Panc1 (cell line): ENCODE measurements around the gene LRIF1. TPM values are rescaled to one million over a fixed set of nuclear protein-coding genes. Genes with fewer than 3 reads are reported as not detected.
"Not testable (repeated sequence)": the region's sequence is repeated elsewhere in the genome, so short reads cannot be mapped to it uniquely, and the experiment has no call there.

ENCODE experiments used
- ATAC-seq: fragments of 200-7000 bp; cut with Tn5 transposase; 2 replicates; pipeline ENCODE4 v1.9.1; 2020; ENCODE audit warnings: mild to moderate bottlenecking, moderate library complexity
- BruUV-seq: library from RNA; stranded (reverse); fragments of 400-500 nt; replicated peaks from 2 replicates; lab custom pipeline; 2021; lab: Mats Ljungman, UMichigan
- CTCF ChIA-PET: fragments of 300-600 bp; sonication (Branson Sonifier 250); formaldehyde crosslinking; loops from one replicate; lab custom pipeline; 2022; ENCODE audit warnings: antibody characterized with exemption; lab: Charles Lee
- POLR2A ChIA-PET: fragments of 300-600 bp; sonication (Branson Sonifier 250); formaldehyde crosslinking; loops from one replicate; lab custom pipeline; 2022; ENCODE audit warnings: antibody characterized with exemption; lab: Charles Lee
- DNase-seq: peaks from one replicate; pipeline ENCODE4 v3.0.0-alpha.2; 2010; ENCODE audit warnings: low read depth, low spot score
- H3K27ac ChIP-seq: 2 replicates; pipeline ENCODE4 v1.5.1; 2011; ENCODE audit warnings: mild to moderate bottlenecking, low read length, inconsistent platforms
- H3K27me3 ChIP-seq: fragments of 200-500 bp; sonication (Bioruptor generic); 2 replicates; pipeline ENCODE4 v1.6.0; 2014; ENCODE audit warnings: low read length, inconsistent platforms; ENCODE audit not compliant: control insufficient read depth, insufficient read depth
- H3K36me3 ChIP-seq: fragments of 200-500 bp; sonication (Bioruptor generic); 2 replicates; pipeline ENCODE4 v1.5.1; 2014; ENCODE audit warnings: inconsistent platforms, mild to moderate bottlenecking, low read length, moderate library complexity; ENCODE audit not compliant: control insufficient read depth, insufficient read depth
- H3K4me1 ChIP-seq: 2 replicates; pipeline ENCODE4 v1.5.1; 2011; ENCODE audit warnings: inconsistent platforms, mild to moderate bottlenecking, low read length, moderate library complexity; ENCODE audit not compliant: control insufficient read depth, insufficient read depth
- H3K4me3 ChIP-seq, 2 experiments: 2 replicates each; pipeline ENCODE4 v1.5.1; 2011 to 2012; ENCODE audit warnings: low read depth in 2 of 2, low read length in 2 of 2, mild to moderate bottlenecking in 2 of 2, inconsistent platforms in 1 of 2, moderate library complexity in 1 of 2
- H3K9me3 ChIP-seq: fragments of 200-500 bp; sonication (Bioruptor generic); 2 replicates; pipeline ENCODE4 v1.5.1; 2014; ENCODE audit warnings: low read depth, mild to moderate bottlenecking, inconsistent platforms, low read length, moderate library complexity; ENCODE audit not compliant: control insufficient read depth, insufficient read depth
- POLR2AphosphoS5 ChIP-seq: IDR thresholded peaks from 2 replicates; pipeline ENCODE4 v1.6.1; 2012; ENCODE audit warnings: mild to moderate bottlenecking, low read depth, low read length, moderate library complexity
- REST ChIP-seq, 2 experiments: IDR thresholded peaks; 2 replicates each; pipeline ENCODE4 v1.6.1; 2011 to 2012; ENCODE audit warnings: low read depth in 2 of 2, control low read depth in 1 of 2, low read length in 1 of 2, mild to moderate bottlenecking in 1 of 2, moderate library complexity in 1 of 2; ENCODE audit not compliant: insufficient read depth in 1 of 2
- SIN3A ChIP-seq: IDR thresholded peaks from 2 replicates; pipeline ENCODE4 v1.6.1; 2012; ENCODE audit warnings: low read depth, mild to moderate bottlenecking, low read length, moderate library complexity, borderline replicate concordance; ENCODE audit not compliant: insufficient read depth
- TCF7L2 ChIP-seq: IDR thresholded peaks from 2 replicates; pipeline ENCODE4 v1.6.1; 2011; ENCODE audit warnings: mild to moderate bottlenecking, low read depth, low read length, inconsistent platforms
- in situ Hi-C: cut with HindIII; loops from 2 replicates; pipeline ENCODE4 v1.10.0; 2016; ENCODE audit warnings: low sequenced_read_pairs, low pct_unique_long_range_greater_than_20kb
- intact Hi-C: fragments of 100-400 bp; cut with micrococcal nuclease; formaldehyde crosslinking; loops from one replicate; pipeline ENCODE4 v1.10.0; 2022; ENCODE audit not compliant: unreplicated experiment
- total RNA-seq: library from RNA; stranded (reverse); gene quantifications from one replicate; pipeline ENCODE4 v1.2.1, GENCODE V29; 2021; ENCODE audit not compliant: unreplicated experiment
- TF ChIP-seq, protein P1 (sequence below): fragments of 450-650 bp; IDR thresholded peaks from 2 replicates; pipeline ENCODE4 v1.5.1; 2017; ENCODE audit warnings: mild to moderate bottlenecking

Gene LRIF1
- total RNA-seq, 1 experiment from 2014 or later = 34.1 TPM

DNA sequence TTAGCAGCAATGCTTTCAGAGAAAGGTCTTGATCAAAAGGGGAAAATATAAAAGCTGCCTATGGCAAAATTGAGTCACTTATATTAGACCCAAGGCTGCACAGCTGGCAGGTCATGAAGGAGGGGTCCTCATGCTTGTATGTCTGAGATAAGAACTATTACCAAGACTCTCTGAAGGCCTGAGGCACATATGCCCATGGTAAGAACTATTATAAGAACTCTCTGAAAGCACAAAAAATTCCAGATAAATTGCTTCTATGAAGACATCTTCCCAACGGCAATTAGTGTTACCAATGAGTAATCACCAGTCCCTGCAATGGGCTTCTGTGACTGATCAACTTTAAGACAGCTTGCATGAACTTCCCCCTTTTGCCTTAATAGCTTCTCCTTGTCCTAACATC lies 42.8 kb upstream of the LRIF1 start:
- Histone ChIP-seq H3K27ac (no peak overlapping the region), H3K27me3 (no peaks in the 10 kb centered on the region), H3K4me1 (no peaks in the 10 kb centered on the region), H3K4me3 (no peak overlapping the region), H3K36me3 (no peaks in the 10 kb centered on the region), H3K9me3 (no peaks in the 10 kb centered on the region)
- intact Hi-C loops = no loop called here
- no peak for DNase-seq
- ATAC-seq = no peak
- BruUV-seq = no TSS peak
- TF ChIP-seq TCF7L2 (no peak), SIN3A (no peak), POLR2AphosphoS5 (no peak), REST (IDR thresholded peaks at IDR 0.05; ENCODE audit: insufficient read depth in 1 of 2, low read depth in 2 of 2, low read length in 1 of 2) (no peak)
- TF ChIP-seq, protein P1, sequence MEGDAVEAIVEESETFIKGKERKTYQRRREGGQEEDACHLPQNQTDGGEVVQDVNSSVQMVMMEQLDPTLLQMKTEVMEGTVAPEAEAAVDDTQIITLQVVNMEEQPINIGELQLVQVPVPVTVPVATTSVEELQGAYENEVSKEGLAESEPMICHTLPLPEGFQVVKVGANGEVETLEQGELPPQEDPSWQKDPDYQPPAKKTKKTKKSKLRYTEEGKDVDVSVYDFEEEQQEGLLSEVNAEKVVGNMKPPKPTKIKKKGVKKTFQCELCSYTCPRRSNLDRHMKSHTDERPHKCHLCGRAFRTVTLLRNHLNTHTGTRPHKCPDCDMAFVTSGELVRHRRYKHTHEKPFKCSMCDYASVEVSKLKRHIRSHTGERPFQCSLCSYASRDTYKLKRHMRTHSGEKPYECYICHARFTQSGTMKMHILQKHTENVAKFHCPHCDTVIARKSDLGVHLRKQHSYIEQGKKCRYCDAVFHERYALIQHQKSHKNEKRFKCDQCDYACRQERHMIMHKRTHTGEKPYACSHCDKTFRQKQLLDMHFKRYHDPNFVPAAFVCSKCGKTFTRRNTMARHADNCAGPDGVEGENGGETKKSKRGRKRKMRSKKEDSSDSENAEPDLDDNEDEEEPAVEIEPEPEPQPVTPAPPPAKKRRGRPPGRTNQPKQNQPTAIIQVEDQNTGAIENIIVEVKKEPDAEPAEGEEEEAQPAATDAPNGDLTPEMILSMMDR = no peak
- CTCF ChIA-PET = no interaction called here
- in situ Hi-C loops = no loop called here
- POLR2A ChIA-PET = no interaction called here

GRCh38 chr1:110999607-111000006 lies 35.9 kb upstream of the LRIF1 start:
- in situ Hi-C loops, ATAC-seq, H3K27me3 ChIP-seq, CTCF ChIA-PET, BruUV-seq, H3K27ac ChIP-seq, H3K36me3 ChIP-seq, H3K9me3 ChIP-seq, H3K4me3 ChIP-seq, intact Hi-C loops, DNase-seq, H3K4me1 ChIP-seq: not testable (repeated sequence)
- POLR2A ChIA-PET = interaction anchor here (0.7 kb wide), 1 partner anchor 21 kb away, joined by 4 read pairs; no protein-coding TSS in a partner anchor

GRCh38 chr1:110992329-110992728 lies 28.6 kb upstream of the LRIF1 start:
- H3K4me3 ChIP-seq, H3K9me3 ChIP-seq, H3K4me1 ChIP-seq, CTCF ChIA-PET, in situ Hi-C loops, H3K27me3 ChIP-seq, BruUV-seq, POLR2A ChIA-PET, H3K36me3 ChIP-seq, ATAC-seq, DNase-seq, H3K27ac ChIP-seq: not testable (repeated sequence)
- intact Hi-C loops = loop anchor here (5.0 kb wide), 1 partner anchor 210 kb away; no protein-coding TSS in a partner anchor
- TF ChIP-seq, protein P1 = peak; percentile 44; the same call in 1 of the 2 replicates

DNA sequence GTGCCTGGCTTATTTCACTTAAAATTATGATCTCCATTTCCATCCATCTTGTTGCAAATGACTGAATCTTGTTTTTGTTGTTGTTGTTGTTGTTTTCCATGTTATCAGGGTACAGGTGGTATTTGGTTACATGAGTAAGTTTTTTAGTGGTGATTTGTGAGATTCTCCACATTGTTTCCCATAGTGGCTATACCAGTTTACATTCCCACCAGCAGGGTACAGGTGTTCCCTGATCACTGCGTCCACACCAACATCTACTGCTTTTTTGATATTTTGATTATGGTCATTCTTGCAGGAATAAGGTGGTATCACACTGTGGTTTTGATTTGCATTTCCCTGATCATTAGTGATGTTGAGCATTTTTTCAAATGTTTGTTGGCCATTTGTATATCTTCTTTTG lies 27.6 kb upstream of the LRIF1 start:
- CTCF ChIA-PET = not testable (repeated sequence)

More for the DNA sequence above, 27.6 kb upstream of the LRIF1 start:
- DNase-seq, H3K4me1 ChIP-seq, ATAC-seq, H3K9me3 ChIP-seq, H3K27me3 ChIP-seq, in situ Hi-C loops, H3K4me3 ChIP-seq, H3K27ac ChIP-seq, BruUV-seq, POLR2A ChIA-PET, H3K36me3 ChIP-seq: not testable (repeated sequence)
- intact Hi-C loops = loop anchor here (5.0 kb wide), 1 partner anchor 209 kb away; no protein-coding TSS in a partner anchor
